Smooth muscle cell (in vitro differentiated cells): ENCODE data around the gene FAIM2. TPM values are rescaled to one million over a fixed set of nuclear protein-coding genes. Genes with fewer than 3 reads are reported as not detected.
"Not testable (repeated sequence)": the region's sequence is repeated elsewhere in the genome, so short reads cannot be mapped to it uniquely, and the experiment has no call there.

Experiments used
- DNase-seq: peaks from one replicate; lab custom pipeline; 2025; ENCODE audit not compliant: unreplicated experiment; lab: John Stamatoyannopoulos, UW
- H2AFZ ChIP-seq: fragments of 200-600 bp; sonication (generic); 2 replicates; pipeline ENCODE4 v1.6.0; 2016; ENCODE audit warnings: antibody characterized with exemption, low read depth, mild to moderate bottlenecking
- H3F3A ChIP-seq: fragments of 200-600 bp; sonication (generic); 2 replicates; pipeline ENCODE4 v1.6.0; 2017; ENCODE audit warnings: antibody characterized with exemption, low read depth
- H3K27ac ChIP-seq: fragments of 200-600 bp; sonication (generic); 2 replicates; pipeline ENCODE4 v1.5.1; 2016; ENCODE audit warnings: low read depth, mild to moderate bottlenecking
- H3K27me3 ChIP-seq: fragments of 200-600 bp; sonication (generic); 2 replicates; pipeline ENCODE4 v1.6.1; 2016; ENCODE audit warnings: low read depth, mild to moderate bottlenecking
- H3K36me3 ChIP-seq: fragments of 200-600 bp; sonication (generic); 2 replicates; pipeline ENCODE4 v1.5.1; 2016; ENCODE audit warnings: low read depth
- H3K4me1 ChIP-seq: fragments of 200-600 bp; sonication (generic); 2 replicates; pipeline ENCODE4 v1.5.1; 2016; ENCODE audit warnings: low read depth
- H3K4me2 ChIP-seq: fragments of 200-600 bp; sonication (generic); 2 replicates; pipeline ENCODE4 v1.6.0; 2016; ENCODE audit warnings: mild to moderate bottlenecking
- H3K4me3 ChIP-seq: fragments of 200-600 bp; sonication (generic); 2 replicates; pipeline ENCODE4 v1.5.1; 2016; ENCODE audit warnings: mild to moderate bottlenecking
- H3K79me2 ChIP-seq: fragments of 200-600 bp; sonication (generic); 2 replicates; pipeline ENCODE4 v1.6.0; 2016; ENCODE audit warnings: low read depth, mild to moderate bottlenecking
- H3K9ac ChIP-seq: fragments of 200-600 bp; sonication (generic); 2 replicates; pipeline ENCODE4 v1.6.0; 2016; ENCODE audit warnings: low read depth
- H3K9me3 ChIP-seq: fragments of 200-600 bp; sonication (generic); replicated peaks from 2 replicates; pipeline ENCODE4 v1.5.1; 2016; ENCODE audit warnings: low read depth
- H4K20me1 ChIP-seq: fragments of 200-600 bp; sonication (generic); 2 replicates; pipeline ENCODE4 v1.6.0; 2016; ENCODE audit warnings: low read depth
- CTCF ChIP-seq: fragments of 200-600 bp; sonication (generic); IDR thresholded peaks from 2 replicates; pipeline ENCODE4 v1.5.1; 2017; ENCODE audit warnings: borderline replicate concordance, mild to moderate bottlenecking, antibody characterized with exemption; ENCODE audit not compliant: insufficient read depth, poor library complexity, severe bottlenecking
- WGBS: methylation state at CpG from one replicate; pipeline ENCODE4 v1.1.7; 2016; ENCODE audit warnings: low lambda C conversion rate; 5-methylcytosine and 5-hydroxymethylcytosine counted together
- polyA plus RNA-seq: library from polyadenylated mRNA; unstranded; fragments of >200 nt; fragmentation: Nextera tagmentation; extraction: Ambion mirVana; gene quantifications from 2 replicates; pipeline ENCODE4 v1.2.1, GENCODE V29; 2016
- total RNA-seq: library from RNA; depleted of rRNA; stranded (reverse); fragments of >200 nt; gene quantifications from 2 replicates; pipeline ENCODE4 v1.2.3, GENCODE V29; 2014

FAIM2 gene
- total and polyA plus RNA-seq, 2 experiments from 2014 or later: 0.67 to 1.2 TPM

- Histone ChIP-seq H3K9me3 (no peaks in the 10 kb centered on the region), H3K4me2 (no peak overlapping the region), H4K20me1 (no peaks in the 10 kb centered on the region), H3F3A (peaks cover 17% of the 10 kb centered on the region), H3K4me1 (peaks cover 18% of the 10 kb centered on the region), H3K27me3 (peaks cover 10% of the 10 kb centered on the region), H2AFZ (no peak overlapping the region), H3K9ac (no peak overlapping the region), H3K36me3 (no peaks in the 10 kb centered on the region), H3K79me2 (no peaks in the 10 kb centered on the region), H3K27ac (no peak overlapping the region), H3K4me3 (no peak overlapping the region)
- 56% methylated on average over 8 of the region's 8 CpGs for whole genome bisulfite sequencing
- TF ChIP-seq CTCF: no peak
- DNase-seq: no peak
These were observed 21.4 kb downstream of the FAIM2 start for GRCh38 chr12:49882248-49882850.

- 96% methylated on average over 16 of the region's 16 CpGs for WGBS
- Histone ChIP-seq H2AFZ (no peak overlapping the region), H3K4me1 (peaks cover 18% of the 10 kb centered on the region), H3K79me2 (no peaks in the 10 kb centered on the region), H4K20me1 (no peaks in the 10 kb centered on the region), H3K9ac (no peak overlapping the region), H3F3A (peaks cover 17% of the 10 kb centered on the region), H3K27ac (no peak overlapping the region), H3K4me2 (no peak overlapping the region), H3K4me3 (no peak overlapping the region), H3K36me3 (no peaks in the 10 kb centered on the region), H3K9me3 (no peaks in the 10 kb centered on the region), H3K27me3 (peaks cover 7% of the 10 kb centered on the region)
- no peak for TF ChIP-seq CTCF
- no peak for DNase-seq
These were observed 22.1 kb downstream of the FAIM2 start for GRCh38 chr12:49881415-49882247.

- no peaks in the 10 kb centered on the region for H4K20me1 ChIP-seq
- H3F3A ChIP-seq: peaks cover 17% of the 10 kb centered on the region
- H3K27me3 ChIP-seq: peaks cover 6% of the 10 kb centered on the region
- TF ChIP-seq CTCF: no peak
- no peak overlapping the region for H3K4me2 ChIP-seq
- no peak for DNase-seq
- H3K9me3 ChIP-seq: no peaks in the 10 kb centered on the region
- H2AFZ ChIP-seq: no peak overlapping the region
- peaks cover 18% of the 10 kb centered on the region for H3K4me1 ChIP-seq
- no peak overlapping the region for H3K4me3 ChIP-seq
- H3K9ac ChIP-seq: no peak overlapping the region
- H3K36me3 ChIP-seq: no peaks in the 10 kb centered on the region
- 96% methylated on average over 4 of the region's 5 CpGs for WGBS
- H3K79me2 ChIP-seq: no peaks in the 10 kb centered on the region
- H3K27ac ChIP-seq: no peak overlapping the region
These were observed 22.8 kb downstream of the FAIM2 start for GRCh38 chr12:49880756-49881414.

GRCh38 chr12:49879065-49879464 lies 24.6 kb downstream of the FAIM2 start:
- H3K4me2 ChIP-seq, H4K20me1 ChIP-seq, H3K9ac ChIP-seq, H3K4me3 ChIP-seq, H3K27ac ChIP-seq, H3K36me3 ChIP-seq, H3K9me3 ChIP-seq, DNase-seq, H2AFZ ChIP-seq, H3K27me3 ChIP-seq, H3K79me2 ChIP-seq: not testable (repeated sequence)
- 89% methylated on average over 2 of the region's 2 CpGs for WGBS
- Histone ChIP-seq H3K4me1 (peaks cover 18% of the 10 kb centered on the region), H3F3A (peaks cover 17% of the 10 kb centered on the region)
